IPS-18c (cell line): ENCODE measurements around the gene LIN28A.

Experiments
- H3K4me3 ChIP-seq: 2 replicates; pipeline ENCODE4 v1.7.0; 2013; ENCODE audit warnings: low read depth, mild to moderate bottlenecking, low read length, moderate library complexity; ENCODE audit not compliant: insufficient read depth
- H3K9me3 ChIP-seq: one replicate; pipeline ENCODE4 v1.6.1; 2013; ENCODE audit warnings: mild to moderate bottlenecking, low read length, moderate library complexity; ENCODE audit not compliant: control insufficient read depth, insufficient read depth

The LIN28A gene

GRCh38 chr1:26469558-26469957 is 58.9 kb downstream of the LIN28A start:
- H3K4me3 ChIP-seq, result no peak overlapping the region
- H3K9me3 ChIP-seq, result no peaks in the 10 kb centered on the region

DNA sequence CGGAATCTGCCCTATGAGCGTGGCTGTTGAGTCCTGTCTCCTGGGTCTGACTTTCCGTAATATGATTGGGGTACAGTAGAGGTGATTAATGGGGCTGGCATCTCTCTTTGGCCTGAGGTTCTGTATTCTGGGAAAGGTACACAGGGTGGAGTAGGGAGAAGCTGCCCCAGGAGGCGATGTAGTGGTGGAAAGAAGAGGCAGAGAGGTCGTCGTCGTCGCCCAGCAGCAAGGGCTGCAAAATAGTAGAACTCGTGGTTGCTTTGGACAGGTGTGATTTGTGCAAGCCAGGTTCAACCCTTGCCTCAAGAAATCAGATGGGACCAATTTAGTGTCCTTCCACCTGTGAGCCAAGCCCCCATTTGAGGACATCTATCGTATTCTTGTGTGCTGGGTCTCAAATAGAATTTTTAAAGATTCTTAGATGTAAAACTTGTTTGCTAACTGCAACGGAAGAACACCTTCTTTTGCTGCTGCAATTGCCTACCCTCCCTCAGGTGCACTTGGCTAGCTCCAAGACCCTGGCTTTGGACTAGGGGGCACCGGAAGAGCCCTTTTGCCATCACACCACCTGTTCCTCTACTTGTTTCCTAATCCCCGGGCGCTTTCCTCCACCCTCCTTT is 60.4 kb downstream of the LIN28A start:
- no peaks in the 10 kb centered on the region for H3K9me3 ChIP-seq
- H3K4me3 ChIP-seq, result peak overlapping the region; percentile 74

GRCh38 chr1:26471498-26472319 is 61.1 kb downstream of the LIN28A start:
- H3K4me3 ChIP-seq, result peak overlapping the region; percentile 74
- no peaks in the 10 kb centered on the region for H3K9me3 ChIP-seq

DNA sequence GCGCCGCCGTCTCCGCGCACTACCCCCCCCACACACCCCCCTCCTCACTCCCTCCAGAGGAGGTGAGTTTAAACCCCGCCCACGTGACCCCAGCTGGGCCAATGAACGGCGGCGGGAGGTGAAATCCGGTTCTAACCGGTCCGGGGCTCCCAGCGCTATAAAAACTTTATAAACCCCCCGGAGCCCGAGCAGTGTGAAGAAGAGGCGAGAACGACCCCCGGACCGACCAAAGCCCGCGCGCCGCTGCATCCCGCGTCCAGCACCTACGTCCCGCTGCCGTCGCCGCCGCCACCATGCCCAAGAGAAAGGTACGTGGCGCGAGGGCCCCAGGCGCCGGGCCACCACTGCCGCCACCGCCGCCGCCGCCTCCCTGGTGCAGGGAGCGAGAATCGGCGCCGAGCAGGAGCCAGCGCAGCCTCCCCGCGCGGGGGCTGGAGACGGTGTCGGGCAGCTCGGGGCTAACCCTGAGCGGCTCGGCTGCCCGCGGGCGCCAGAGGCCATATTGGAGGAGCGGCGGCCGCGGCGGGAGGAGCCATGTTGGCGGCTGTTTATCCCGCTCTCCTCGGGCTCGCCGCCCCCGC is 61.8 kb downstream of the LIN28A start, which contains the start of gene HMGN2:
Gene HMGN2, plus strand, starts transcription at position 121 of the 581 bp plus-strand sequence. Its CDS starts 173 bp downstream, at position 294.
- Histone ChIP-seq H3K9me3 (no peaks in the 10 kb centered on the region), H3K4me3 (peak within 1 kb of the TSS; percentile 93)

- peak overlapping the region; percentile 93 for H3K4me3 ChIP-seq
- no peaks in the 10 kb centered on the region for H3K9me3 ChIP-seq
These were observed 62.6 kb downstream of the LIN28A start for GRCh38 chr1:26472901-26473845.

DNA sequence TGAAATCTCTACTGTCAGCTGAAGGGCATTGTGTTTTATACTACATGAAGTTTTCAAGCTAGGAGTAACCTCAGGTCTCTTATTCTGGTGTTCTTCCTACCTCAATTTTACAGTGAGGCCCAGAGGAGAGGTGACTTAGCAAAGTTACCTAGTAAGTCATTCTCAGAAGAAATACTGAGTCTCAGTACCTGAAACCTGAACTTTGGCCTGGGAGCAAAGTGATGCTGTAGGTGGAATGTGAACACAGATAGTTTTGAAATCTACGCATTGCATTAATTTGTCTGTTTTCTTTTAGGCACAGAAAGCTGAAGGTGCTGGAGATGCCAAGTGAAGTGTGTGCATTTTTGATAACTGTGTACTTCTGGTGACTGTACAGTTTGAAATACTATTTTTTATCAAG is 64.2 kb downstream of the LIN28A start:
- no peak overlapping the region for H3K4me3 ChIP-seq
- no peaks in the 10 kb centered on the region for H3K9me3 ChIP-seq

DNA sequence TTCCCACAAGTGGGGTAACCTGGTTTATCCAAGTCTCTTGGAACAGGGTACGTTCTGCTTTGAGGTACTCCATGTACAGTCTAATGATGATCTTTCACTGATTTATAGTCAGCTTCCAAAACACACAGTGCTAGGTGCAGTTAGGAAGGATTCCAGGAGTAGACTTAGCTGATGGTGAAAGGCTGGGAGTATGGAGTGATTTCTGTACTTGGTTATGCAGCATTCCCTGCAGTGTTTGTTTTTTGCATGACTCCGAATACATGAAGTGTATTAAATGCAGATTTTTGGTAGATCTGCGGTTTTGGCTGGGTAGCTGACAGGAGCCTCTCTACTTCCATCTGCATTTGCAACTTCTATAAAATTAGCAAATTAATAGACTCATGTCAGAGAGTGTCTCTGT is 65.4 kb downstream of the LIN28A start:
- Histone ChIP-seq H3K4me3 (no peak overlapping the region), H3K9me3 (no peaks in the 10 kb centered on the region)

- no peaks in the 10 kb centered on the region for H3K9me3 ChIP-seq
- no peak overlapping the region for H3K4me3 ChIP-seq
These were observed 66.3 kb downstream of the LIN28A start for GRCh38 chr1:26476958-26477357.

- Histone ChIP-seq H3K4me3 (no peak overlapping the region), H3K9me3 (no peaks in the 10 kb centered on the region)
These were observed 67.0 kb downstream of the LIN28A start for GRCh38 chr1:26477446-26478152.

DNA sequence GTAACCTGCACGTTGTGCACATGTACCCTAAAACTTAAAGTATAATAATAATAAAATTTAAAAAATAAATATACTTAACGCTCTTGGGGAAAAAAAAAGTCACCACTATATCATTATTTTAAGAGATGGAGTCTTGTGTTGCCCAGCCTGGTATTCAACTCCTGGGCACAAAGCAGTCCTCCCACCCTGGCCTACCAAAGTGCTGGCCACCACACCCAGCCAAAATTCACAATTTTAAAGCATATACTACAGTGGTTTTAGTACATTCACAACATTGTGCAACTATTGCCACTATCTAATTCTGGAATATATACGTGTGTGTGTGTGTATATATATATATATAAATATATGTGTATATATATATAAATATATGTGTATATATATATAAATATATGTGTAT is 67.5 kb downstream of the LIN28A start:
- H3K4me3 ChIP-seq, result no peak overlapping the region
- H3K9me3 ChIP-seq, result no peaks in the 10 kb centered on the region

DNA sequence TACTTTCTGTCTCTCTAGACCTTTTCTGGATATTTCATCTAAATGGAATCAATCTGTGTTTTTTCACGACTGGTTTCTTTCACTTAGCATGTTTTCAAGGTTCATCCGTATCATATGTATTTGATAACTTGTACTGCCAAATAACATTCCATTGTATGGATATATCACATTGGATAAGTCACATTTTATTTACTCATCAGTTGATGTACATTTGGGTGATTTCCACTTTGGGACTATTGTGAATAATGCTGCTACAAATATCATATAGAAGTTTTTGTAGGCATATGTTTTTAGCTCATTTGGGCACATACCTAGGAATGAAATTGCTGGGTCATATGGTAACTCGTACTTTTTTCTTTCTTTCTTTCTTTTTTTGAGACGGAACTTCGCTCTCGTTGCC is 68.4 kb downstream of the LIN28A start:
- no peaks in the 10 kb centered on the region for H3K9me3 ChIP-seq
- no peak overlapping the region for H3K4me3 ChIP-seq
